Stimulated activated CD4-positive, alpha-beta T cell treated with anti-CD3 and anti-CD28 coated beads, Interleukin-1b, Interleukin-23, amount 100 ng/mL, for 48 hours (primary cell): ENCODE measurements around the gene CC2D2A.
"Not testable (repeated sequence)": the region's sequence is repeated elsewhere in the genome, so short reads cannot be mapped to it uniquely, and the experiment has no call there.

ENCODE experiments used
- DNase-seq: peaks from one replicate; pipeline ENCODE4 v3.0.0-alpha.2; 2020

The CC2D2A gene

DNA sequence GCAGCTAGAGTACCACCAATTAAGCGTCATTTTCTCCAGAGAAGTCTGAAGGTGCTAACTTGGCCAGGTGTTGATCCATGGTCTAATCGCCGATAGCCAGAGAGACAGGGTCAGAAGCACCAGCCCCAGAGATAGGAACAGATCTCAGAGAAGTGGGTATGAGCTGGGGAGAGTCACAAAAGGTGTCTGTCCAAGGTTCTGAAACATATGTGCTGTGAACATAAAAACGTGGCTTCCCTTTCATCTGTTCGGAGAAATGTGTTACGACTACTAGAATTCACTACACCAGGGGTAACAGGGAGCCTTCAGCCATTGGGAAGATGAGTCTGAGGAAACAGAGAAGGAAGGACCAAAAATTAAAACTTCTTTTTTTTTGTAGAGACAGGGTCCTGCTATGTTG, 94.2 kb downstream of the CC2D2A start:
- no peak for DNase-seq

DNA sequence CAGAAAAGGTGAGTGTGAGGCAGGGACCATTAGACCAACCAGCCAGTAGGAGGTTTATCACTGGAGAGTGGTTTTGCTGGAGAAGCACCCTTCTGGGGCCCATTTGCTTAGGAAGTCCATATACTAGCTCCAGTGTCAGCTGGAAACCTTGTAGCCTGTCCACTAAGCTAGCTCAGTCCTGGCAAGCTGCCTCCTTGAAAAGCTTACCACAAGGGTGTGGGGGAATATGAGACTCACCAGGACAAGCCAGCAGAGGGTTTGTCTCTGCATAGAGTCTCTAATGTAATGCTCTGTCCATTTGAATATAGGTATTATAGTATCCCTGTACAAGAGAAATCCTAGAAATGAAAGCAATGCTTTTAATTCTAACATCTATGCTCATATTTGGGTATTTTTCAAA, 99.1 kb downstream of the CC2D2A start:
- DNase-seq: no peak

- no peak for DNase-seq
Observed at GRCh38 chr4:15569746-15570145, 100.1 kb downstream of the CC2D2A start.

- no peak for DNase-seq
Observed at GRCh38 chr4:15575966-15576365, 106.3 kb downstream of the CC2D2A start.

- DNase-seq: no peak
Observed at GRCh38 chr4:15577508-15577907, 107.8 kb downstream of the CC2D2A start.

- no peak for DNase-seq
Observed at GRCh38 chr4:15584785-15585184, 115.1 kb downstream of the CC2D2A start.

GRCh38 chr4:15585331-15585730, 115.6 kb downstream of the CC2D2A start:
- no peak for DNase-seq

GRCh38 chr4:15586066-15586465, 116.4 kb downstream of the CC2D2A start:
- DNase-seq: no peak

DNA sequence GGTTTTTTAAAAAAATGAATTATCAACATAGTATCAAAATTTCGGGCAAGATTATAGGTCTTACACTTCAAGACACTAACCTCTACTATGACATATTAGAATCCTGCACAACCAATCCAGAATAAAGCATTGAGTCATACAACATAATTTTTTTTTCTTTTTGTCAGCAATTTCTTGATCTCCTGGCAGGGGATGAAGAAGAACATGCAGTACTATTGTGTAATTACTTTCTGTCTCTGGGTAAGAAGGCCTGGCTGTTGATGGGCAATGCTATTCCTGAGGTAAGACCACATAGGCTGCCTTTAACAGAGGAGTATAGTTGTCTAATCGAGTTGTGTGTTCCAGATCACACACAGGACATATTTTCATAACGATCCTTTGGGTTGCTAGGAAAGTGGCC, 118.0 kb downstream of the CC2D2A start:
- DNase-seq: no peak

DNA sequence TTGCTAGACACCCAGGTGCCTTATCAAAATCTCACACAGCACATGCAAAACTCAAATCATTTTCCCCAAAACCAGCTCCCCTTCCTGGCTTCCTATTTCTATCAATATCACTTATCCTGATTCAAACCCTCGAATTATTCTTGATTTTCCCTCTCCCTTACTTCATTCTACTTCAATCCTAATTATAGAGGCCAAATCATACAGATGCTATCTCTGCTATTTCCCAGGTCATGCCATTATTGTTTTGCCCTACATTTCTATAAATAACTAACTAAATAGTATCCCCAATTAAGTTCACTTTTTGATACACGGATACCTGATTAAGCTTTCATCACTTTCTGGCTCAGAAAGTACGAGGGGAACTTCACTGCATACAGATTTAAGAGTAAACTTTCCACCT, 123.1 kb downstream of the CC2D2A start:
- no peak for DNase-seq

- DNase-seq: no peak
Observed at GRCh38 chr4:15598644-15599043, 129.0 kb downstream of the CC2D2A start.

DNA sequence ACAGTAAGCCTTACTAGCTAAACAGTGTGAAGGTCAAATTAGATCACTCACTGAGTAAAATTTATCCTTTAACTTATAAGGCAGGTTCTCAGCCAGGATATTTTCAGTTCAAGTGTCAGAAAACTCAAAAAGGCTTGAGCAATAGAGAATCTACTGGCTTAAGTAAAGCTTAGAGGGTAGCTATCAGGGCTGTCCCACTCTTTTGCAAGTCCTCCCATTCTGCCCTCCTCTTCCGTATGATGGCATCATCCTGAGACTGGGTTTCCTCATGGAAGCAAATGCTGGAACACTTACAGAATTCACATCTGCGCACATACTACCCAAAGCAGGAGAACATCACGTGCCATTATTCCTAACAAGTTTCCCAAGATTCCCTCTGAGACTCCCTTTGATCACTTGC, 130.5 kb downstream of the CC2D2A start:
- no peak for DNase-seq

DNA sequence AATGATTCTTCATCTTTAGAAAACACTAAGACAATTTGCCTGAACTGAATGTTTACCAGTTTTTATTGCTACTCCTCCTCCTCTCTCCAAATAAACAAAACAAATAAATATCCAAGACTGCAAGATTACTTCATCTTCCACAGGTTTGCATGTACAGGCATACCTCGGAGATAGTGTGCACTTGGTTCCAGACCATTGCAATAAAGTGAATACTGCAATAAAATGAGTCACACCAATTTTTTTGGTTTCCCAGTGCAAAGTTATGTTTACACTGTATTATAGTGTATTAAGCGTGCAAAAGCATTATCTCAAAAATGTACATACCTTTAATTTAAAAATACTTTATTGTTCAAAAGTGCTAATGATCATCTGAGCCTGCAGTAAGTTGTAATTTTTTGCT, 132.2 kb downstream of the CC2D2A start:
- DNase-seq: no peak

- DNase-seq: no peak
Observed at GRCh38 chr4:15605537-15605936, 135.9 kb downstream of the CC2D2A start.

- no peak for DNase-seq
Observed at GRCh38 chr4:15610855-15611254, 141.2 kb downstream of the CC2D2A start.

GRCh38 chr4:15612136-15612535, 142.5 kb downstream of the CC2D2A start:
- no peak for DNase-seq

GRCh38 chr4:15614891-15615290, 145.2 kb downstream of the CC2D2A start:
- not testable (repeated sequence) for DNase-seq

- not testable (repeated sequence) for DNase-seq
Observed at GRCh38 chr4:15617407-15617806, 147.7 kb downstream of the CC2D2A start.

- DNase-seq: no peak
Observed at GRCh38 chr4:15636818-15637217, 167.1 kb downstream of the CC2D2A start.

DNA sequence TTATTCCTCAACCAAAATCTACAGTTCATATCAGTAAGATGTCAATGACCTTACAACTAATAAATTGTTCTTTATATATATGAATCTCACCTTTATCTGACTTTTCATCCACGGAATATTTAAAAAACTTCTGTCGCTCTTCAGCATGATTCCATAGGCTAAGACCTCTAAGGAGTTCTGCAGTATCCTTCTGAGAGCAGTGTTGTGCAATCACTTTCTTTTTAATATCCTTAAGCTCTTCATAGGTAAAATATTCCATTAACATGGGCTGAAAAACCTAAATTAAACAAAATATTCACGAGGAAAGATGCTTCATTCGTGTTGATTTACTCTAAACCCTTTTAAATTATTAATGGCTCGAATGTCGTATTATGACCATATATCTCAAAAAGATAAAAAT, 168.7 kb downstream of the CC2D2A start:
- no peak for DNase-seq

DNA sequence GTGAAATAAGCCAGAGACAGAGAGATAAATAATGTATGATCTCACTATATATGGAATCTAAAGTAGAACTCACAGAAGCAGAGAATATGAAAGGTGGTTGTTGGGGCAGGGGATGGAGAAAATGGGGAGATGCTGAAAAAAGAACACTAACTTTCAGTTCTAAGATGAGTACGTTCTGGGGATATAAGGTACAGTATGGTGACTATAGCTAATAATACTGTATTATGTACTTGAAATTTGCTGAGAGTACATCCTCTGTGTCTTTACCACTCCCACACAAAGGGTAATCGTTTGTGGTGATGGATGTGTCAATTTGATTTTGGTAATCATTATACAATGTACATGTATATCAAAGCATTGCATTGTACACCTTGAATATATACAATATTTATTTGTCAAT, 178.9 kb downstream of the CC2D2A start:
- no peak for DNase-seq

- DNase-seq: peak; percentile 50
Observed at GRCh38 chr4:15649914-15650545, 180.3 kb downstream of the CC2D2A start.
